GM10266 (cell line): ENCODE measurements around the gene REP15.

ENCODE experiments used
- DNase-seq: peaks from one replicate; pipeline ENCODE4 v3.0.0; 2012; ENCODE audit errors: extremely low spot score
- CTCF ChIP-seq: IDR thresholded peaks from 2 replicates; pipeline ENCODE4 v1.5.1; 2012; ENCODE audit warnings: mild to moderate bottlenecking, low read depth; ENCODE audit not compliant: control insufficient read depth, insufficient read depth; ENCODE audit errors: missing control alignments

Gene REP15

GRCh38 chr12:27682534-27682933 is 13.7 kb upstream of the REP15 start:
- TF ChIP-seq CTCF = no peak
- DNase-seq = no peak

GRCh38 chr12:27685274-27685673 is 11.0 kb upstream of the REP15 start:
- TF ChIP-seq CTCF = no peak
- no peak for DNase-seq

- TF ChIP-seq CTCF = no peak
- no peak for DNase-seq
Observed at GRCh38 chr12:27686147-27686546, 10.1 kb upstream of the REP15 start.

GRCh38 chr12:27688671-27689070 is 7.6 kb upstream of the REP15 start:
- no peak for DNase-seq
- no peak for TF ChIP-seq CTCF

GRCh38 chr12:27689558-27690180 is 6.6 kb upstream of the REP15 start:
- DNase-seq = no peak

GRCh38 chr12:27693403-27693802 is 2.8 kb upstream of the REP15 start:
- DNase-seq = no peak
- no peak for TF ChIP-seq CTCF

More at GRCh38 chr12:27689558-27690180, 6.6 kb upstream of the REP15 start:
- TF ChIP-seq CTCF = no peak

GRCh38 chr12:27695556-27696292 is 523 bp upstream of the REP15 start:
- no peak for TF ChIP-seq CTCF
- DNase-seq = no peak
